Ovary (tissue), 9 donors: Measurements from ENCODE around the gene RAD51D. TPM values are rescaled to one million over a fixed set of nuclear protein-coding genes. Genes with fewer than 3 reads are reported as not detected.

ENCODE experiments used
- DNase-seq, 5 donors: peaks; one replicate each; pipeline ENCODE4 v3.0.0-alpha.2; 2019 to 2020
- H3K27ac ChIP-seq, 2 donors: fragments of 200-600 bp; one replicate each; pipeline versions ENCODE4 v1.5.1 to v1.8.0; 2019 to 2022
- H3K27me3 ChIP-seq: fragments of 200-600 bp; one replicate; pipeline ENCODE4 v1.8.0; 2022
- H3K36me3 ChIP-seq: fragments of 200-600 bp; sonication (generic); one replicate; pipeline ENCODE4 v1.5.1; 2019
- H3K4me1 ChIP-seq: one replicate; pipeline ENCODE4 v1.8.1; 2013; ENCODE audit warnings: mild to moderate bottlenecking, moderate library complexity; ENCODE audit not compliant: insufficient read depth
- H3K4me3 ChIP-seq: fragments of 200-600 bp; sonication (generic); one replicate; pipeline ENCODE4 v1.5.1; 2017
- H3K9me3 ChIP-seq, 2 donors: fragments of 200-600 bp in 1 of 2; sonication (generic) in 1 of 2; one replicate each; pipeline versions ENCODE4 v1.5.1 to v1.8.1; 2013 to 2019; ENCODE audit warnings: mild to moderate bottlenecking in 1 of 2, moderate library complexity in 1 of 2
- CTCF ChIP-seq, 3 donors: fragments of 450-650 bp in 2 of 3; fragments of 200-600 bp in 1 of 3; IDR thresholded peaks; one replicate each; pipeline versions ENCODE4 v1.5.1 to v1.8.0; 2016 to 2022; ENCODE audit warnings: antibody characterized with exemption in 3 of 3, mild to moderate bottlenecking in 1 of 3
- EP300 ChIP-seq: sonication (generic); formaldehyde crosslinking; IDR thresholded peaks from one replicate; pipeline ENCODE4 v1.6.1; 2017; ENCODE audit warnings: antibody characterized with exemption
- POLR2A ChIP-seq: fragments of 450-650 bp; IDR thresholded peaks from one replicate; pipeline ENCODE4 v1.6.1; 2017; ENCODE audit warnings: antibody characterized with exemption, mild to moderate bottlenecking, moderate library complexity
- WGBS, 3 donors: extraction: QIAGEN DNeasy Blood & Tissue Kit in 1 of 3; methylation state at CpG; one replicate each; pipeline versions ENCODE4 v1.1.5 to v1.1.7; 2013 to 2017; 5-methylcytosine and 5-hydroxymethylcytosine counted together
- intact Hi-C, 4 donors: fragments of 100-400 bp; cut with DNase I; formaldehyde crosslinking; loops; one replicate each; pipeline versions ENCODE4 v1.11.0 to v1.15.1; 2022 to 2023
- polyA plus RNA-seq, 2 donors: library from polyadenylated mRNA; stranded (reverse); fragments of 200-250 nt in 1 of 2; fragments of 350-450 nt in 1 of 2; fragmentation: Illumina TruSeq in 1 of 2; extraction: RNeasy Lipid Tissue Mini Kit (QIAGEN cat#74804) in 1 of 2; gene quantifications; one replicate each; pipeline ENCODE4 v1.2.3, GENCODE V29; 2013 to 2014
- total RNA-seq, 7 donors: library from RNA; depleted of rRNA in 2 of 7; stranded (reverse); fragments of >200 nt in 2 of 7; fragmentation: NEBNext Ultra II Directional in 3 of 7; extraction: Animal tissue kit (Norgen Biotek cat#: 25700) in 3 of 7; gene quantifications; one replicate each; pipeline versions ENCODE4 v1.1.0 to v1.2.4, GENCODE V29; 2016 to 2023
- donor health status: DM: no; HTN: no; CAD: no; lungs with moderate emphysema.
- donor health status: DM: no; HTN: no; CAD: no.
- donor health status: Bipolar disorder and iron deficiency.
- donor health status: DM: yes; HTN: yes; CAD: no.
- donor health status: DM: no; HTN: no; CAD: no.
- donor health status: DM: yes; HTN: yes; CAD: no.

Gene RAD51D
- total and polyA plus RNA-seq, 9 donors: 7.3 to 16.7 (median 11.4) TPM

- intact Hi-C loops: no loop called here
- DNase-seq: no peak
These were observed 45.1 kb upstream of the RAD51D start for GRCh38 chr17:35164716-35165115.

GRCh38 chr17:35163886-35164285 is 44.2 kb upstream of the RAD51D start:
- no peak for DNase-seq
- Histone ChIP-seq H3K27me3 (no peaks in the 10 kb centered on the region), H3K4me3 (no peak overlapping the region), H3K36me3 (no peaks in the 10 kb centered on the region), H3K9me3 (no peaks in the 10 kb centered on the region), H3K27ac (no peak overlapping the region), H3K4me1 (no peaks in the 10 kb centered on the region)
- WGBS, 3 donors: 87 to 89% (median 88%) methylated on average over 7 of the region's 7 CpGs
- intact Hi-C loops: no loop called here
- TF ChIP-seq CTCF (IDR thresholded peaks at IDR 0.05): no peak
- TF ChIP-seq EP300: no peak
- TF ChIP-seq POLR2A: no peak

More at GRCh38 chr17:35164716-35165115, 45.1 kb upstream of the RAD51D start:
- Histone ChIP-seq H3K4me3 (no peak overlapping the region), H3K27me3 (no peaks in the 10 kb centered on the region), H3K36me3 (no peaks in the 10 kb centered on the region), H3K4me1 (no peaks in the 10 kb centered on the region), H3K27ac (no peak overlapping the region), H3K9me3 (no peaks in the 10 kb centered on the region)
- 65 to 74% (median 70%) methylated on average over 5 of the region's 5 CpGs for WGBS, 3 donors
- TF ChIP-seq EP300 (no peak), CTCF (IDR thresholded peaks at IDR 0.05) (no peak), POLR2A (no peak)

GRCh38 chr17:35162755-35163154 is 43.1 kb upstream of the RAD51D start:
- Histone ChIP-seq H3K4me3 (no peak overlapping the region), H3K27me3 (no peaks in the 10 kb centered on the region), H3K36me3 (no peaks in the 10 kb centered on the region), H3K4me1 (no peaks in the 10 kb centered on the region), H3K9me3 (no peaks in the 10 kb centered on the region), H3K27ac (no peak overlapping the region)
- DNase-seq: no peak
- WGBS, 3 donors: 83 to 85% (median 84%) methylated on average over 4 of the region's 4 CpGs
- intact Hi-C loops: no loop called here
- TF ChIP-seq EP300 (no peak), CTCF (IDR thresholded peaks at IDR 0.05) (no peak), POLR2A (no peak)

- Histone ChIP-seq H3K9me3 (no peaks in the 10 kb centered on the region), H3K36me3 (no peaks in the 10 kb centered on the region), H3K27me3 (no peaks in the 10 kb centered on the region), H3K4me1 (no peaks in the 10 kb centered on the region), H3K4me3 (no peak overlapping the region), H3K27ac (no peak overlapping the region)
- WGBS, 3 donors: 67 to 77% (median 70%) methylated on average over 3 of the region's 3 CpGs
- no peak for TF ChIP-seq EP300
- no peak for DNase-seq
- intact Hi-C loops: no loop called here
These were observed 41.7 kb upstream of the RAD51D start for GRCh38 chr17:35161281-35161761.

- no peak for DNase-seq
- TF ChIP-seq CTCF (IDR thresholded peaks at IDR 0.05) (no peak), EP300 (no peak), POLR2A (no peak)
- 71 to 79% (median 73%) methylated on average over 13 of the region's 13 CpGs for WGBS, 3 donors
- H3K4me3 ChIP-seq: no peak overlapping the region
- no peaks in the 10 kb centered on the region for H3K27me3 ChIP-seq
- no peak overlapping the region for H3K27ac ChIP-seq
- no peaks in the 10 kb centered on the region for H3K9me3 ChIP-seq
- intact Hi-C loops: no loop called here
- H3K4me1 ChIP-seq: no peaks in the 10 kb centered on the region
- H3K36me3 ChIP-seq: no peaks in the 10 kb centered on the region
These were observed 40.9 kb upstream of the RAD51D start for GRCh38 chr17:35160354-35161201.
